NCI-H2081 (cell line): Measurements from ENCODE around the gene L3MBTL1.
"Not testable (repeated sequence)": the region's sequence is repeated elsewhere in the genome, so short reads cannot be mapped to it uniquely, and the experiment has no call there.

Experiments used
- DNase-seq, 2 experiments: peaks; one replicate each; lab custom pipeline; 2025; lab: John Stamatoyannopoulos, UW

Gene L3MBTL1

DNA sequence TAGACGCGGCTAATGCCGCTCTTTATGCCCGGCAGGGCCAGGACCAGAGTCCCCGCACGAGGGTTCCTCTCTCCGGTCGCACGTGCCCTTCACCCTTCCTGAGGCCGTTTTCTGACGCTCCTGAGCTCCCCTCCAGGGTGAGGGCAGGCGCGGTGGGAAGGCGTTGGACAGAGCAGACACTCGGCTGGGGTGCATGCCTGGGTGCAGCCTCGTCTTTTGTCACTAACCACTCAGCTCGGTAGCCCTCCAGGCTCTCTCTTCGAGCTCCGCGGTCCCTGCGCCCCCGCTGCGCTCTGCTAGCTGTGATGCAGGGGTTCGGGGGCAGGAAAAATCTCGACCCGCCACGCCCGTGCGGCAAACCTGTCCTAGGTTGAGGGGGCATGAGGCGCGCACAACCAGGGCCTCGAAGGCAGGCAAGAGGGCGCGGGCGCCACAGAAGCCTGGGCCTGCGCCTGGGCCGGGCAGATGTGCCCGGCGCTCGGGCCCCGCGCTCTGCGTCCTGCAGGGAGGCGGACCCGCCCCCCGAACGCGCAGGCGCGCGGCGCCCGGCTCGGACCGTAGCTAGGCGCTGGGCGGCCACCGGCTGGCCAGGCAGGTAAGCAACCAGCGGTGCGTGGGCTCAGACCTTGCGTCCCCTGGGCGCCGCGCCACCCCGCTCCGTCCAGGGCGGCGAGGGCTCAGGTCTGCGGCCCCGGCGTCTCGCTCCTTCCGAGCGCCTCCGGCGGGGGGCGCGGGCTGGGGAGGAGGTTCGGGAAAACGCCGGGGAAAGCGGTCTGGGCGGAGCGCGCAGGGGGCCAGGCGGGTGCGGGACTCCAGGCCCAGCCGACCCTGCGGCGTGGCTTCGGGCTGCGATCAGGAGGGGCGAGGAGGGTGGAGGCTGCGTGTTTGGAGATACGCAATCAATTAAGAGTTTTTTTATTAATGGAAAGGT, at the start of gene L3MBTL1:
L3MBTL1 (plus strand) TSS at position 548 of the 931 bp plus-strand sequence. CDS start 5,807 bp downstream, outside the sequence.
- no peak for DNase-seq

DNA sequence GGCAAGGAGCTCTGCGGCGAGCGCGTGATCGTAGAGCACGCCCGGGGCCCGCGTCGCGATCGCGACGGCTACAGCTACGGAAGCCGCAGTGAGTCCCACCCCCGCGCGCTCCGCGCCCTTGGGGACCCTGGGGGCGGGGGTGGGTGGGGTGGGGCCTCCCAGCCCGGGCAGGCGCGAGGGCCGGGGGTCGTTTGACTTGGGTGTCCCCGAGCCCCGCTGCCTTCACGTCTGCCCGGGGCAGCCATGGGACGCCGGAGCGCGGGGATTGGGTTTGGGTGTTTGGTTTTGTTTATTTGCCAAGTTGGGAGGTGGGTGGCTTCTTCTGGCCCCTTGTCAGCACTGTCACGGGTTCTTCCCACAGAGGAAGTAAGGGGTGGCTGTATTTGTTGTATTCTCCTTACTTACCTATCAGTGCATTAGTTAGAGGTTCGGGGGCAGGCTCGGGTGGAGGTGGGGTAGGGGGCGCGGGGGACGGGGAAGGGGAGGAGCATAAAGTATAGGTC, 49.0 kb upstream of the L3MBTL1 start:
- DNase-seq, result peak in 1 of 2 experiments; percentile 13

DNA sequence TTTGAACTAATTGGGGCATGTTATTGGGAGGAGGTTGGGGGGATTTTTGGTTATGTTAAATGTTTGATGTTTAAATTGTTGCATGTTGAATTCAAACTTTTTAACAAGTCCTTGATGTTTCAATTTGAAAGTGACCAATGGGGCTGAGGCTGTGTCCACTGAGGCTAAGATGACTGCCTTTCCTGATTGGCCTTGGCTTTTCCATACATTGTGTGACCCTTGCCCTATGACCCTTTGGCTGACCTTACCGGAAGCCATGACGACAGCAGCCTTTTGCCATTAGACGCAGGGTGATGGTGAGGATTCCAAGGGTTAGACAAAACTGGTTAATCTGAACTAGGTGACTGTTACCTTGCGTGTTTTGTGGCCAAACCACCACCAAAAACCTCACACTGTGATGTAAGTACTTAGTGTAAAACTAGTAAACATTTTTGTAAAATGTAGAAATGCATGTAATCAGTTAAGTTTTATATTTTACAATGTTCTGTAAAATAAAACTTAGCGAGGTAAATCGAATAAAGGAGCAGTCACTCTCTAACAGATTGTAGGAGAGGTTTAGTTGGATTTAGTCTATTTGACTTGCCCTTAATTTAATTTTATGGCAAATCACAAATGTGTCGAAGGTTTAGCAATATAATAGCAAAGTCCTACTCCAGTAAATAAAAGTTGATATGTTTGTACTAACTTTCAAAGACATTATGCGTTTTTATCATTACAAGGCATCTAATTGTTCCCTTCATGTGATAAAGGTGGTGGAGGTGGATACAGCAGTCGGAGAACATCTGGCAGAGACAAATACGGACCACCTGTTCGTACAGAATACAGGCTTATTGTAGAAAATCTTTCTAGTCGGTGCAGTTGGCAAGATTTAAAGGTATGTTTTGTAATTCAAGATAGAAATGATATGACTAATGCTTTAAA, 48.2 kb upstream of the L3MBTL1 start:
- no peak for DNase-seq

DNA sequence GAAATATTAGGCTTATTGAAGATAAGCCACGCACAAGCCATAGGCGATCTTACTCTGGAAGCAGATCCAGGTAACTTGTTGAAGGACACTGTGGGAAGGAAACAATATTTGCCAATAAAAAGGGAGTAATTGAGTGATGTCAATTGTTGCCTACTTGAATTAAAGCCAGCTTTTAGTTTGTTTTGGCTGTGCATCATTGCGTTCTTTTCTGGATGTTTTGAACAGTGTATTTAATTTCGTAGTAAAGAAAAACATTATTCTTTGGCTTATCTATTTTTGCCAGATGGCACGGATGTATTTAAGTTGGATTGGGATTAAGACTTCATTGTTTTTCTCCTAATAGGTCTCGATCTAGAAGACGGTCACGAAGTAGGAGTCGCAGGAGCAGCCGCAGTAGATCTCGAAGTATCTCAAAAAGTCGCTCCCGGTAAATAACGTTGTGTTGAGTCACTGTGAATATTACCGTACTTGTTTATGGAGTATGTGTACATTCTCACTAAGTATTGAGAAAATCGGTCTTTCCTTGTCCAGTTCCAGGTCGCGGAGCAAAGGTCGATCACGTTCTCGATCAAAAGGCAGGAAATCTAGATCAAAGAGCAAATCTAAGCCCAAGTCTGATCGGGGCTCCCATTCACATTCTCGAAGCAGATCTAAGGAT, 47.2 kb upstream of the L3MBTL1 start:
- no peak for DNase-seq

DNA sequence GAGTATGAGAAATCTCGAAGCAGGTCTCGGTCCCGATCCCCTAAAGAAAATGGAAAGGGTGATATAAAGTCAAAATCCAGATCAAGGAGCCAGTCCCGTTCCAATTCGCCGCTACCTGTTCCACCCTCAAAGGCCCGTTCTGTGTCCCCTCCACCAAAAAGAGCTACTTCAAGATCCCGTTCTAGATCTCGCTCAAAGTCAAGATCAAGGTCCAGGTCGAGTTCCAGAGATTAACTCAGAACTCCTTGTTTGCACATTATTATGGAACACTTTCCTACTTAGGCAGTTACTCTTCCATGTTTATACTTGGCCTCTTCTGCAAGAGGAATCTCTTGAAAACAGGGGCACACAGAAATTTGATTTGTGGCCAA, 46.7 kb upstream of the L3MBTL1 start:
- DNase-seq, result no peak

DNA sequence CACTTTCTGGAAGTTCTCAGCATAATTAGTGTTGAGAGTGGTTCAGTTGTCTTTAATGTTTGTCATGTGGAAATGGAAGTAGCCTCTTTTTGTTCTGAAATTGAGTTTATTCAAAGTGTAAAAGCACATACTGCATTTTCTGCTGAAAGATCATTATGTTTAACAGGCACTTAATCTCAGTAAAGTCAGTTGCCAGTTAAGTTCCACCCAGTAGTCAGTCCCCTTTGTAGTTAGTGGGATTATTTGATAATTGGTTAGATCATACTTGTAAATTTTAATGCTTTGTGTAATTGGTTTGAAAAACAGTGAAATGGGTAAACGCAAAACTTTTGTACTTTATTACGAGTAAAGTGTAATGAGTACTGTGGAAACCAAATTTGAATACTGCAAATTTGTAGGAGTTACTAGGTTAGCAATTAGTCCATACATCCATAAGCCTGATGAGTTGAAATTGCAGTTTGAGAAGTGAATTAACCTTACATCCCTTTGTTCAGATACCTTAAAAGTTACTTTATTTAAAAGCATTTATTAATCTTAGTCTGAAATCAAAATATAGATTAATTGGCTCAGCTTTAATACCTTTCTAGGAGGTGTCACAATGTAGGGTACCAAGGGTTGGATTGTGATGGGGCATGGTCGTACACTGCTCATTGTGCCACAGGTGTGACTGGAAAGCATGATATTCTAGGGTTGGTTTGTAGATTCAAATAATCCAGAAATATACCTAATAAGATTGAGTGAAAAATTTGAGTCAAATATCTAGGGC, 45.4 kb upstream of the L3MBTL1 start:
- no peak for DNase-seq

DNA sequence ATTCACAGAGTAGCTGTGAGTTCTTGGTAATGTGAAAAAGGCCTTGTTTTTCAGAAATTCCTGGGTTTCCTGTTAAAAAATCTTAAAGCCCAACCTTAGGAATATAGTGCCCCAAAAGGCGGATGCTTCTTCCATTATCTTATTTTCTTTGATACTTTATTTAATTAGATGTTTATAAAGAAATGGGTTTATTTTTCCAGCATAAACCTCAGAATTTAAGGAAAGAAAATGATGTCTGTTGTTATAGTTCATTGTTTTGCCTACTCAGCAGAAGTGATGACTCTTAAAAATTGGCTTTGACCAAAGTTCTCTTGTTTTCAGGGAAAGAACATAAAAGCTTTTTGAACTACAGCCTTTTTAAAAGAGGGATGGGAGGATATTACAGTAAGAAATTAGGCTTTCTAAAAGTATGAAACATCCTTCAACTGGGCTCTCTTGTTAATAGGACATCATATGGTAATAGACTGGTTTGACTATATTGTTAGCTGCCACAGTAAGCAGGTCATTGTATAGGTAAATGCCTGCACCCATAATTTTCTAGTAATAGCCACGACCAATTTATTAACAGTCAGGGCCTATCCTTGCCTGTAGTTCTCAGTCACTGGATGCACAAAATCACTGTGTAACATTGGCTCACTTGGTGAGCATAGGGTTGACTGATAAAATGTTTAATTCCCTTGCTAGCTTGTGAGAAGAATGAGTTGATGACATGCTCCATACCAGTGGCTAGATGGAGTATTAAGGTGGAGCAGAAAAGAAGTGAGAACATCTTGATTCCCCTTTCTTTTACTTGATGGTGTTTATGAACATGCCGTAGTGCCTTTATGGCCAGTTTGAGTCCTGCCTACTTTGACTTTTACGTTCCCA, 44.6 kb upstream of the L3MBTL1 start:
- no peak for DNase-seq

DNA sequence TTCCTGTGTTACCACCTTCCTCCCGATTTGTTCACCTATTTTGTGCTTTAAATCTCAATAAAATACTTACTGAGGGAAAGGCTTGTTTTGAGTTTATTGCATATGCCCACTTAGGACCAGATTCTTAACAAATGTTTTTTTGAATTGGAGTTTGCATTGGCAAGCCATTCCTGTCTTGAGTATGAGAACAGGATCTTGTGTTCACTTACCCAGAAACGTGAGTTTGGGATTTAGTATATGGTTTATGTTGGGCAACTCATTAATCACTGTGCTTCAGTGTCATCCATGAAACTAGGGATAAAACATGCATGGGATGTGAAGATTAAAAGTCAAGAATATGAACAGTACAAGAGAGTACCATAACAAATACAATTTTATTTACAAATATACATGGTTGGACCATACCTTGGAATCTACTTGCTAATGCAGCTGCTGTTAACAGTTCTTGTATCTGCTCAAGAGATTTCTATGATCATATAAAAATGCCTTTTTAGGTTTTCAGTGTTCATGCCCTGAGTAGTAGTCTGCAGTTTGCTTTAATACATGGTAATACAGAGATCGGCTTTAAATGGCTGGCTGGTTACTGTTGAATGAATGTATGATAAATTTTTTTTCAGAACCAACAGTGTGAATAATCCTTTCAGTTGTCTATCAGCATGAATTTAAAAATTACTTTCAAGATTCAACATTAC, 43.8 kb upstream of the L3MBTL1 start:
- DNase-seq, result no peak

DNA sequence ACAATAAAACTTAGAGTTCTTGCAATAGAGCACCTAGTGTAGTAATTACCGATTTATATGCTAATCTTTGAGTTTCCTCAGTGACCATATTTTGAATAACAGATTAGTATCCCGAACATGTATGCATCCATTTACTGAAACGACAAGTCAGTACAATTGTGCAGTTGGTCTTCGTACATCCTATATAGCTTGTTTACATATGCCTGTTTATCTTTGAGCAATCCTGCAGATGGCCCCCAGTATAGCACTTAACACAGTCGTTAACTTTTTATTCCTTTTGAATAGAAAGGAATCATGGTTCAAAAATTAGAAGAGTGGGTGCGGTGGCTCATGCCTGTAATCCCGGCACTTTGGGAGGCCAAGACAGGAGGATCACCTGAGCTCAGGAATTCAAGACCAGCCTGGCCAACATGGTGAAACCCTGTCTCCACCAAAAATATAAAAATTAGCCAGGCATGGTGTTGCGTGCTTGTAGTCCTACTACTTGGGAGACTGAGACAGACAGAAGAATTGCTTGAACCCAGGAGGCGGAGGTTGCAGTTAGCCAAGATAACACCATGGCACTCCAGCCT, 43.2 kb upstream of the L3MBTL1 start:
- DNase-seq, result no peak

DNA sequence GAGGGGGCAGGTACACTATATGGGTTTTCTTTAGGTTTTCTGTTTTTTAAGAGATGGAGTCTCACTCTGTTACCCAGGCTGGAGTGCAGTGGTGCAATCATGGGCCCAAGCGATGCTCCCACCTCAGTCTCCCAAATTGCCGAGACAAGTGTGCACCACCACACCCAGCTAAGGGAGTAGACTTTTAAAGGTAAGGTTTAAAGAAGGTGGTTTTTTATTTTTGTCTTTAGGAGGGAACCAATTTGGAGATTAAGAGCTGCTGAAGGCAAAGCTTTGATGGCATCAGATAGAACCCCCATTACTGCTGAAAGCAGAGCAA, 41.9 kb upstream of the L3MBTL1 start:
- DNase-seq, result no peak

DNA sequence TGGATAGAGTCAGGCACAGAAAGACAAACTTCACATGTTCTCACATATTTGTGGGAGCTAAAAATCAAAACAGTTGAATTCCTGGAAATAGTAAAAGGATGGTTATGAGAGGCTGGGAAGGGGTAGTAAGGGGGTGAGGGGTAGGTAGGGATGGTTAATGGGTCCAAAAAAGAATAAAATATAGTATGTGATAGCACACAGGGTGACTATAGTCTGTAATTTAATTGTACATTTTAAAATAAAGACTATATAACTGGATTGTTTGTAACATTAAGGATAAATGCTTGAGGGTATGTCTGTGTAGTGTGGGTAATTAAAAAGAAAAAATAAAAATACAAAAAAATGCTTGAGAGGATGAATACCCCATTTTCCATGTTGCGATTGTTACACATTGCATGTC, 39.9 kb upstream of the L3MBTL1 start:
- no peak for DNase-seq

DNA sequence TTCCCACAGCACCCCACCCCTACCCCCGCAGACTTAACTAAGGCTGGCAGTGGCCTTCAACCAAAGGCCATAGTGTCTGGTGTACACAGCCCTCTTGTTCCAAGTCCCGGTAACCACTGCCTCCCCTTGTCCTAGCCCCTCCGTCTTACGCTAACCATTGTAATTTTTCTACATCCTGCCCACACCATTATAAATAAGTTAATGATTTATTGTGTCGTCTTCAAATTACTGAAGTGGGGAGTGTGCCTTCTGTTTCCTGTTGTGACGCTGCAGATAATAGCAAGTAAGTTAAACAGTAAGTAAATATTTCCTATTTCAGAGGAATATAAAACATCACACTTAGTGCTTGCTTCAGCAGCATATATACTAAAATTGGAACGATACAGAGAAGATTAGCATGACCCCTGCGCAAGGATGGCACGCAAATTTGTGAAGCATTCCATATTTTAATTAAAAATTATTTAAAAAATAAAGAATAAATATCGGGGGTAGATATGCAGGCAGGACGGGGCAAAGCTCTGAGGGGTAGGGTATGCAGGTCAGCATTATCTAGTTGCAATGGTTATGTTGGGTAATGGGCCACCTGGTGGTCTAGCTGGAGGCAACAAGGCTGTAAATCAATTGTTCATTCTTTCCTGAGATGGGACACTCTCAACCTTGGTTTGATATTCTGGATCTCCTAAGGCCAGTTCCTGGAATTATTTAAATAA, 34.7 kb upstream of the L3MBTL1 start:
- no peak for DNase-seq

DNA sequence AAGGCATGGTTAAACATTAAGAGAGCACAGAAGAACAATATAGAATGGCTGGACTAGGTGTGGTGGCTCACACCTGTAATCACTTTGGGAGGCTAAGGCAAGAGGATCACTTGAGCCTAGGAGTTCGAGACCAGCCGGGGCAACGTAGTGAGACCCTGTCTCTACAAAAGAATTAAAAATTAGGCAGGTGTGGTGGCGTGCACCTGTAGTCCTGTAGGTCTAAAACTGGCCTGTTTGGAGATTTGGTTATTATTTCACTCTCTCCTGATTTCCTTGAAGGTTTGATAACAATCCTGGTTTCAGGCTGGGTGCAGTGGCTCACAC, 34.2 kb upstream of the L3MBTL1 start:
- DNase-seq, result no peak

DNA sequence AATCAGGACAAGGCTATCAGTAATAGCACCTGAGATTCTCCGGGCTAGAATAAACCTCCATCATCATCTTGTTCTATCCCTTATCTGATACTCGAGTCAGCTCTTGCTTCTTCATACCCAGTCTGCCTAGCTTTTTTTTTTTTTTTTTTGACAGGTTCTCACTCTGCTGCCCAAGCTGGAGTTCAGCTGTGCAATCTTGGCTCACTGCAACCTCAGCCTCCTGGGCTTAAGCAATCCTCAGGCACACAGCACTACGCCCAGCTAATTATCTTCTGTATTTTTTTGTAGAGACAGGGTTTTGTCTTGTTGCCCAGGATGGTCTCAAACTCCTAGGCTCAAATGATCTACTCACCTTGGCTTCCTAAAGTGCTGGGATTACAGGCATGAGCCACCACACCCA, 30.3 kb upstream of the L3MBTL1 start:
- no peak for DNase-seq

DNA sequence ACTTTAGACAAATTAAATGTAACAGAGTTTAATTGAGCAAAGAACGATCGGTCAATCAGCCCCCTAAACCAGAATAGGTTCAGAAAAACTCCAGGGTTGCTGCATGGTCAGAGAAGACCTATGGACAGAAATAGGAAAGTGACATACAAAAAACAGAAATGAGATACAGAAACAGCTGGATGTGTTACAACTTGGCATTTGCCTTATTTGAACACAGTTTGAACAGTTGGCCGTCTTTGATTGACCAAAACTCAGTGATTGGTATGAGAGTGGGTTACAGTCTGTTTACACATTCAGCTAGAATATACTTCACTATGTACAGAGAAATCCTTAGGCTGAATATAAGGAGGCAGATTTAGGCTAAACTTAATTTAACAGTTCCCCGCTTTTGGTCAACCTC, 29.9 kb upstream of the L3MBTL1 start:
- DNase-seq, result no peak

DNA sequence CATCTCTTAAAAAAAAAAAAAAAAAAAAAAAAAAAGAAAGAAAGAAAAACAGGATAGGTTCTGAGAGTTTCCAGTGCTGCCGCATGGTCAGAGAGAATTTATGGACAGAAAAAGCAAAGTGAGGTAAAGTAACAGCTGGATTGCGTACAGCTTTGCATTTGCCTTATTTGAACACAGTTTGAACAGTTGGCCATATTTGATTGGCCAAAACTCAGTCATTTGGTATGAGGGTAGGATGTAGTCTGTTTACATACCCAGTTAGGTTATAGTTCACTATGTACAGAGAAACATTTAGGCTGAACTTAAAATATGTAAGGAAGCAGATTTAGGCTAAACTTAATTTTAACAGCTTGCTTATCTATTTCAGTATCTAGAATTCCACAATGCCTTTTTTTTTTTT, 17.5 kb upstream of the L3MBTL1 start:
- no peak for DNase-seq

DNA sequence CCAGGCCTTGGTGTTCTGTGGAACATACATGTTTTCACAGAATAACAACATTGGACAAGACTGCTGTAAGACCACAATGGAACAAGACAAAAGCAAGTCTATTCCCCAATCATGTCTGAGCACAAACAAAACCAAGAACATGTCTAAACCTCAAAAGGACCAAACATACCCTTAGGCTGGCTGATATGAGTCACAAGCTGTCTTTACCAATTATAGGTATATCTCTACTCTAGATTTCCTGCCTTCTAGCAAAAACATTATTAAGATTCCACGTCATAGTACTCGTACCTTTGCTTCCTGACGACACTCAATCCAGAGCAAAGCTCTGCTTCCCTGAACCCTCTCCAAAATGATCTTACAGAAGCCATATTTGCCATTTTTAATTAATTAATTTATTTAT, 15.4 kb upstream of the L3MBTL1 start:
- DNase-seq, result no peak

DNA sequence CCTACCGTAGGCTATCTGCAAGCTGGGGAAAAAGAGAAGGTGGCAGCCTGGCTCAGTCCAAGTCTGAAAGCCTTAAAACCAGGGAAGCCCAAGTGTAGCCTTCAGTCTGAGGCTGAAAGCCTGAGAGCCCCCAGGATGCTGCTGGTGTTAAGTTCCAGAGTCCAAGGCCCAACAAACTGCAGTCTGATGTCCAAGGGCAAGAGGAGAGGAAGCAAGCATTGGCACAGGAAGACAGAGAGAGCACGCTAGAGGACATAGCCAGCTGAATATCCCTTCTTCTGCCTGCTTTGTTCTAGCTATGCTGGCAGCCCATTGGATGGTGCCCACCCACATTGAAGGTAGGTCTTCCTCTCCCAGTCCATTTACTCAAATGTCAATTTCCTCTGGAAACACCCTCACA, 12.1 kb upstream of the L3MBTL1 start:
- no peak for DNase-seq

DNA sequence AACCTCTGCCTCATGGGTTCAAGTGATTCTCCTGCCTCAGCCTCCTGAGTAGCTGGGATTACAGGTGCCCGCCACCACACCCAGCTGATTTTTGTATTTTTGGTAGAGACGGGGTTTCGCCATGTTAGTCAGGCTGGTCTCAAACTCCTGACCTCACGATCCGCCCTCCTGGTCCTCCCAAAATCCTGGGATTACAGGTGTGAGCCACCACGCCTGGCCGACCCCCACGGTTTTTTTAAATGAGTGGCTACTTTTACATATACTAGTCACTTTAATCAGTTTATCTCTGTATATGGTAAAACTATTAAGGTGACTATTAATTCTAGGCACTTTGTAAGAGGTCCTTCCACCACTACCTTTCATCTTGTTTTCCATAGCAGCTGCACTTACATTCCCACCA, 5.5 kb upstream of the L3MBTL1 start:
- not testable (repeated sequence) for DNase-seq
